GM06990 (cell line): ENCODE results near the gene OVCA2.

Experiments
- DNase-seq: peaks from one replicate; pipeline ENCODE4 v3.0.0-alpha.2; 2011; ENCODE audit not compliant: insufficient read length; ENCODE audit errors: extremely low read depth
- H3K27me3 ChIP-seq: replicated peaks from 2 replicates; pipeline ENCODE4 v1.6.0; 2011; ENCODE audit warnings: low read length; ENCODE audit not compliant: control insufficient read depth, insufficient read depth
- H3K36me3 ChIP-seq: 2 replicates; pipeline ENCODE4 v1.5.1; 2011; ENCODE audit warnings: low read length; ENCODE audit not compliant: control insufficient read depth, insufficient read depth
- H3K4me3 ChIP-seq: replicated peaks from 2 replicates; pipeline ENCODE4 v1.5.1; 2011; ENCODE audit warnings: low read depth, mild to moderate bottlenecking, control low read depth, low read length
- TF ChIP-seq, protein P1 (sequence below): IDR thresholded peaks from 2 replicates; pipeline ENCODE4 v1.5.1; 2011; ENCODE audit warnings: low read length, control low read depth, mild to moderate bottlenecking, inconsistent platforms; ENCODE audit not compliant: insufficient read depth, poor library complexity, severe bottlenecking

Gene OVCA2

DNA sequence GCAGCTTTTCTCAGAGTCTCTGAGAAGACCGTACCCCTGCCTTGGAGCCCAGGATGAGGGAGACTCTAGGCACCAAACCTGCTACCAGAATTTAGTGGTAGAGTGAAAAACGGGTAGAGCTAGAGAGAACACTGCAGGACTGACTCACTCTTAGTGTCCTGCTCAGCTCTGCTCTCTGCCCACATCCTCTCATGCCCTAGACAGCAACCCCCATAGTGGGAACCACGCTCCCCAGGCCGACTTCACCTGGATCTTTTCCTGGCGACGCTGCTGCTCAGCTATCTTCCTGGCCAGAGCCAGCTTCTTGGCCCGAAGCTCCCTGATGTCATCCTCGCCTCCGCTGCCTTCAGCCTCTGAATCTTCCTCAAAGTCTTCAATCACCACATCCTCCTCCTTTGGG, 39.7 kb downstream of the OVCA2 start:
- Histone ChIP-seq H3K4me3 (no peak overlapping the region), H3K27me3 (no peaks in the 10 kb centered on the region), H3K36me3 (peaks cover 17% of the 10 kb centered on the region)
- TF ChIP-seq, protein P1, sequence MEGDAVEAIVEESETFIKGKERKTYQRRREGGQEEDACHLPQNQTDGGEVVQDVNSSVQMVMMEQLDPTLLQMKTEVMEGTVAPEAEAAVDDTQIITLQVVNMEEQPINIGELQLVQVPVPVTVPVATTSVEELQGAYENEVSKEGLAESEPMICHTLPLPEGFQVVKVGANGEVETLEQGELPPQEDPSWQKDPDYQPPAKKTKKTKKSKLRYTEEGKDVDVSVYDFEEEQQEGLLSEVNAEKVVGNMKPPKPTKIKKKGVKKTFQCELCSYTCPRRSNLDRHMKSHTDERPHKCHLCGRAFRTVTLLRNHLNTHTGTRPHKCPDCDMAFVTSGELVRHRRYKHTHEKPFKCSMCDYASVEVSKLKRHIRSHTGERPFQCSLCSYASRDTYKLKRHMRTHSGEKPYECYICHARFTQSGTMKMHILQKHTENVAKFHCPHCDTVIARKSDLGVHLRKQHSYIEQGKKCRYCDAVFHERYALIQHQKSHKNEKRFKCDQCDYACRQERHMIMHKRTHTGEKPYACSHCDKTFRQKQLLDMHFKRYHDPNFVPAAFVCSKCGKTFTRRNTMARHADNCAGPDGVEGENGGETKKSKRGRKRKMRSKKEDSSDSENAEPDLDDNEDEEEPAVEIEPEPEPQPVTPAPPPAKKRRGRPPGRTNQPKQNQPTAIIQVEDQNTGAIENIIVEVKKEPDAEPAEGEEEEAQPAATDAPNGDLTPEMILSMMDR, result no peak
- DNase-seq, result no peak

DNA sequence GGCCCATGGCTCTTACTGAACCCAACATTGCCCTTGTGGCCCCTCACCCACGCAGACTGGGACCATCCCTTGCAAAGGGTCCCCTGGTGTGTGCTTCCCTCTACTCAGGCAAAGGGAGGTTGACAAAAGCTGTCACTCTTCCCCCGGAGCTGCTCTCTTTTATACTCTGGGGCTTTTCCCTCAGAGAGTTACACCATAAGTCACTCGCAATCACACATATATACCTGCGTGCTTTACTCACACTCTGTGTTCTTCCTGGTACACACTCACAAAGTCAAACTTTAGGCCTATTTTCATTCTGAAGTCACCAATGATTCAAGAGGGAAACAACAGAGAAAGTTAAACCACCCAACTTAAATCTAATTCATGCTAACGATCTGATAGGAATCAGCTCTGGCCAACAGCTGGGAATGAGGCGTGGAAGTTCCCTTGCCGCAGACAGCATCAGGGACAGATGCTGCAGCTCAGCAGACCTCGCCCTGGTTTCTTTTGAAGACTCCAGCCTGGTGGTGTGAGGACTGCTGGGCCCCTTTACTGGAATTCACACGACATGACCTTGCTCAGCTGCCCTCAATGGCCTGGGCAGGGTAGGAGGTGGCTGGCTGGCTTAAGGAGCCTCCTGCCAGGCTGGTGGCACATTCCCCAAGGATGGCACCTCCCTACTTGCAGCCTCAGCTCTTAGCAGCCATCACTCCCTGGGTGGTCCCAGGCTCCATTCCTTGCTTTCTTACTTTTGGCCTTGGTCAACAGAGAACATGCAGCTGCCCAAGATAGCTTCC, 40.4 kb downstream of the OVCA2 start:
- TF ChIP-seq, protein P1, result no peak
- Histone ChIP-seq H3K36me3 (peaks cover 12% of the 10 kb centered on the region), H3K4me3 (no peak overlapping the region), H3K27me3 (no peaks in the 10 kb centered on the region)
- DNase-seq, result no peak

DNA sequence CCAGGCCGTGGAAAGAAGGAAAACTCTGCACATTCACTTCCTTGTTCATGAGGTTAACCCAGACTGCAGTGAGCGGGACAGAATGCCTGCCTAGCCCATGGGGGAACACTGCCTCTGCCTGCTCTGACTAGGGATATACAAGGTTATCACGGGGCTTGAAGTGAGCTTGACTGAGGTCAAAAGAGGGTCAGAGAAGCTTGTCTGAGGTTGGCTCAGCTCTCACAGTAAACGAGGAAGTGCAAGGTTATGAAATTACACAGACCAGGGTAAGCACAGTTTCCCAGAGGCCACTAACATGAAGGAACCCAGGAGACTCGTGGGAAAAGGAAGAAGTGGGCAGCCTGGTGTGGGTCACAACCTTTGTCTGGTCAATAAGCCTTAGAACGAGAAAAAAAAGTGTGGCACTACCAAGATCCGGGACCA, 41.8 kb downstream of the OVCA2 start:
- Histone ChIP-seq H3K36me3 (peaks cover 10% of the 10 kb centered on the region), H3K27me3 (no peaks in the 10 kb centered on the region), H3K4me3 (no peak overlapping the region)
- DNase-seq, result no peak
- TF ChIP-seq, protein P1, result peak; percentile 19

DNA sequence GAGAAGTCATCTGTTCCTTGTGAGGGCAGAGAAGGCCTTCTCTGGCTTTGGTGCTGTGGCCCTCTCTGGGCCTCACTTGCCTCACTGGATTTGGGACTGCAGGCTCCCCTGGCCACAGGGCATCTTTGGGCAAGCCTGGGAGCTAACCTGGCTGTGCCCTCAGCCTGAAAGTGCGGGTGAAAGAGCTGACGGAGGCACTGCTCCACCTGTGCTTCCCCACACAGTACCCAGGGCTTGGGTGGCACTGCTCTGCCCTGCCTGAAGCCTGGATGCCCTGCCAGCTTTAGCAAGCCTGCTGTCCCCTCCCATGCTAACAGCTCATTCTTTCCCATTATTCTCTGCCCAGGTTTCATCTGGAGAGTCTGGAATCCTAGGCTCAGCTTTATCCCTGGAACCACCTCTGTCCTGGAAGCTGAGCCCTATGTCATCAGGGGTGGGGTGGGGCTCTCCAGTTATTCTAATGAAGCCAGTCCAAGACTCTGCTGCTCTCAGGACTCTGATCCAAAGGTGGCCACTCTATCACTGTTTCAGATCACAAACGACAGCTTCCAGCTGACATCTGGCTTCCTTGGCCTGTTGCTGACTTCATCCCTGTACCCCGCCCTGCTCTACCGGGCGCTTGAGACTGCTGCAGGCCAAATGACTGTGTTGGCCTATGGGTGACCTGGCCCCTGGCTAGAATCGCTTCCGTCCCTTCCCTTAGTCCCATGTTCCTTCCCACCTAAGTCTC, 42.4 kb downstream of the OVCA2 start:
- Histone ChIP-seq H3K36me3 (peaks cover 10% of the 10 kb centered on the region), H3K4me3 (no peak overlapping the region), H3K27me3 (no peaks in the 10 kb centered on the region)
- TF ChIP-seq, protein P1, result no peak
- no peak for DNase-seq

DNA sequence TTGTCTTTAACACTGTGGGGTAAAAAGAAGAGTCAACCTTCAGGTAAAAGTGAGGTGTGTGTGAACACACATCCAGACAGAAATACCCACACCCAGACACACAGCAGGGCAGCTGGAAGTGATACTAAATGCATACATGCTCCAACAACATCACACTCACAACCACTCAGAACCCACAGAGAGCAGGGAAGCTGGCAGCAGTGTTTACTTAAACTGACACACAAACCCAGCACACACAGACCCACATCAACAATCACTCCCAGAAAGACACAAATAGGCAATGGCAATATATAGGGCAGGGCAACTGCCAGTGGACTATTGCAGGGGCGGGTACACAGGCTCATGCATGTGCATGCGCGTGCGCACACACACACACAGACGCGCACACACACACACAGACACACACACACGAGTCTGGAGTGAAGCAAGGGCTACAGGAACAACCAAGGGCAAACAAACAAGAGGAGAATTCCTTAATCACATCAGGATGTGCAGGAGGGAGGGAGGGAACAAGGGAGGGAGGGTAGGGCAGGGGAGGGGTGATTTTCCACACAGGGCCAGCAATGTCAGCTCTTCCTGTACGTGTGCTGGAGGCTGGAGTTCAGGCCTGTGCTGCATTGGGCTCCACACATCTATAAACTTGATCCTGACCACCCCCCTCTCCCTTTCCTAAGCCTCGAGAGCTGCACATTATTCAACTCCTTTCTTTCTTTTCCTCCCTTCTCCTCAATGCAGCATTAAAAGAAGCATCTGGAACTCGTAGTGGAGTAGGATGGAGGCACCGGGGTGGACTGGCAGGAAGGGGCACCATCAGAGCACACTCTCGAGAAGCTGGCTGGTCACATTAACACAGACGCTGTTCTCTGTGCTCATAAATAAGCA, 43.2 kb downstream of the OVCA2 start:
- no peak for DNase-seq
- TF ChIP-seq, protein P1, result no peak
- peaks cover 10% of the 10 kb centered on the region for H3K36me3 ChIP-seq
- H3K4me3 ChIP-seq, result no peak overlapping the region
- H3K27me3 ChIP-seq, result no peaks in the 10 kb centered on the region
